ENCODE measurements around the gene CLIC3.

GRCh38 chr9:137035937-137036336 is 39.6 kb upstream of the CLIC3 start:
- TF ChIP-seq CTCF (conservative IDR thresholded peaks at IDR 0.05; ENCODE audit: low read length) (no peak), EZH2phosphoT487 (IDR thresholded peaks at IDR 0.05; ENCODE audit: borderline replicate concordance, low read depth, low read length) (no peak)
